GM18868 (cell line): ENCODE results near the gene PARVB.

Experiments
- ATAC-seq: cut with Tn5 transposase; IDR thresholded peaks from one replicate; pipeline ENCODE4 v1.9.1; 2021; ENCODE audit warnings: mild to moderate bottlenecking, moderate library complexity; ENCODE audit not compliant: unreplicated experiment

The PARVB gene

DNA sequence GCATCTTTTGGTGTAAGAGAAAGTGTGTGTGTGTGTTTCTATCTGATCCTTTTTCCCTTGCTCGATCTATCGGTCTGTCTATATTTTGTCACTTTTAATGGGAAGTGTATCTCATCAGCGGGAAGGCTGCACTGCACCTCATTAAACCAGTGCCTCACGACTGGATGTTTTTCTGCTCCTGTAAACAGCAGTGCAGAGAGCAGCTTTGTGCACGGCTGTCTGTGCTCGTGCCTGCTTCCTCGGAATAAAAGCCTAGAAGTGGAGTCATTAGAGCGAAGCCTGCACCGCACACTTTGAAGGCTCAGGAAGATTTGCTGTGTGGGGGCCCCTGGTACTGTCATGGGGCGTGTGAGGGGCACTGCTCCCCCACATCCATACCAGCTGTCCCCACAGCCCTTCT is 129.6 kb downstream of the PARVB start:
- no peak for ATAC-seq

DNA sequence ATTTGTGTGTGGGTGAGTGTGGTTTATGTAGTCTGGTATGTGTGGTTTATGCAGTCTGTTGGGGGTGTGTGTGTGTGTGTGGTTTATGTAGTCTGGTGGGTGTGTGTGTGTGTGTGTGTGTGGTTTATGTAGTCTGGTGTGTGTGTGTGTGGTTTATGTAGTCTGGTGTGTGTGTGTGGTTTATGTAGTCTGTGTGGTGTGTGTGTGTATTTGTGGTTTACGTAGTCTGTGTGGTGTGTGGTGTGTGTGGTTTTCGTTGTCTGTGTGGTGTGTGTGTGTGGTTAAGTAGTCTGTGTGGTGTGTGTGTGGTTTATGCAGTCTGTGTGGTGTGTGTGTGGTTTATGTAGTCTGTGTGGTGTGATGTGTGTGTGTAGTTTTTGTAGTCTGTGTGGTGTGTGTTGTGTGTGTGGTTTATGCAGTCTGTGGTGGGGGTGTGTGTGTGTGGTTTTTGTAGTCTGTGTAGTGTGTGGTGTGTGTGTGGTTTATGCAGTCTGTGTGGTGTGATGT is 130.4 kb downstream of the PARVB start:
- no peak for ATAC-seq

DNA sequence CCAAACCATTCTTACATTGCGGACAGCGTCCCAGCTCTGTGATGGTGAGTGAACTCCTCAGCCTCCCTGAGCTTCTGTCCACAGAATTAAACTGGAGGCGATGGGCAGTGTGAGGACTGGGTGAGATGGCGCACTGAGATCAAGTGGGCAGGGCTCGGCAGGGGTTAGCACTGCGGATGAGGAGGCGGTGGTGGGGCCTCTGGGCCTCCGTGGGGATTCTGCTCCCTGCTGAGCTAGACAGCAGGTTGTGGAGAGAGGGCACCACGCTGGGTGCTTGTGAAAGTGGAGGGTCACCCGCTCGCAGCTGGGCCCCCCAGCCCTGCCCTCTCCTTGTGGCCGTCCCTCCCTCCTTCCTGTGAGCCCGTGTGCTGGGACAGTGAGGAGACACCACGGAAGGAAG is 131.0 kb downstream of the PARVB start:
- ATAC-seq = no peak

DNA sequence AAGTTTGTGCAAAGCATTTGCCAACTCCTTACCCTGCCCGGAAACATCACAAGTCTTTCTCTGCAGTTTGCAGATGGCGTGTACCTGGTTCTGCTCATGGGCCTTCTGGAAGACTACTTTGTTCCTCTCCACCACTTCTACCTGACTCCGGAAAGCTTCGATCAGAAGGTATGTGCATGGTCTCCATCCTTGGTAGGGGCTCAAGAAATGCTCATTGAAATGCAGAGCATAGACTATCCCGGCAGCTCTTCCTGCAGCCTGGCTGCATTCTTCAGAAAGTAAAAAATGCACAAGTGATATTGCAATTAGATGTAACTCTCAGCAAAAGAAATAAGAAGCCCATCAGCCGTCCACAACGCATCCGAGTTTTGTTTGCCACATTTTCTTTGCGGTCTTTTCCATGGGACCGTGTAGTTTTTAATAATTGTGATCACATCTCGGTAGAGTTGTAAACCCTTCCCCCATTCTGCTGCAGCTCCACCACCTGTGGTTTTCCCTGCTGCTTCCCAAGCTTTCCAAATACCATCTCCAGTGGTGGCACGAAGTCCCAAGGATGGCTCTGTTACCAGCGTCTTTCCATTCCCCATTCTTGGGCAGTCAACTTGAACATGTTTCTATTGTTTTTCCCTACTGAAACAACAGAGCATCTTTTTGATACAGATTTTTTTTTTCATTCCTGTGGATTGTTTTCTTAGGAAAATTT is 134.0 kb downstream of the PARVB start:
- no peak for ATAC-seq

DNA sequence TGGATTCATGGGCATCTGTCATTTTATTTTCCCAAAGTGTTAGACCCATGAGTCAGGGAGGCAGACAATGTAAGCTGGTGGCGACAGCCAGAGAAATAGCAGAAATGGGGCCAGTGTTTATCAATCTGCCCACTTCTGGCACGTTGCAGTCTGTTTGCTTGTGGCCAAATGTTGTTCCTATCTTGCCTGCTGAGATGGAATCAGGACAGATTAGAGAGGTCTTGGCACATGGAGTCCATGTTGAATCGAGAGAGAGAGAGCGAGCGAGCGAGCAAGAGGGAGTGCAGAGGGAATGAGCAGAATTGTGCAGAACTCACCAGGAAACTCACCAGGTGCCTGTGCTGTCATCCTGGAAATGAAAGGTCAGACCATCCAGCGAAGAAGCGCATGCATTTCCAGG is 134.7 kb downstream of the PARVB start:
- ATAC-seq = no peak

DNA sequence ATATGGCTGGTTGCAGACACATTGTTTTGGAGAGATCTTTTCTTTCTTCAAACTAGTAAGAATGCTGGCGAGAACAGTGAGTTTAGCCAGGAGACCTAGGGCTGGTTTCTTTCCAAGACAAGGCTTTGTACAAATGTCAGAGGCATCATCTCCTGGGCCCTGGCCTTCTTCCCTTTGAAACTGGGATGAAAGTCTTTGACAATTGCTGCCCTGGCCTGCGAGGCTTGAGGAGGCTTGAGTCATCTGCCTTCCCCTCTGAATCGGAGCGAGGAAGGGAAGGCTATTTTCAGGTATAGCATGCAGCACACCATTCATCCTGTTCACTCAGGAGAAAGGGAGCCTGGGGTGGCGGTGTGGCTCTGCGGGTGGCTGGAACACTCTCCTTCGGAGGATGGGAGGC is 135.1 kb downstream of the PARVB start:
- no peak for ATAC-seq

DNA sequence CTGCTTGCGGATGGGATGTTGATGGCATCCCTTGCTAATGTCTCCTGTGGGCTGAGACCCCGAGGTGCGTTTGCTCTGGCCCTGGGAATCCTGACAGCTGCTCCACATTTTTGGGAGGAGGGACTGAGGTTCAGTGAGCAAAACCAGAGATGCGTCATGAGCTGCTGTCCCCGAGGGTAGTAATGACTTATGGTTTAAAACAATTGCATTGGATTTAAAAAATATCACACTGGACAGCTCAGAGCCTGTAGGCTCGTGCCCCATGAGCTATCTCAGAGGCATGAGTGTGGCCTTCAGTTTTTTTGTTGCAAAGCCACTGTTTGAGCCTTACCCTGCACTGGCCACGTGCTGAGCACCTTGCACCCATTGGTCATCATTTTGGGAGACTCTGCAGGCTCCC is 135.7 kb downstream of the PARVB start:
- no peak for ATAC-seq

DNA sequence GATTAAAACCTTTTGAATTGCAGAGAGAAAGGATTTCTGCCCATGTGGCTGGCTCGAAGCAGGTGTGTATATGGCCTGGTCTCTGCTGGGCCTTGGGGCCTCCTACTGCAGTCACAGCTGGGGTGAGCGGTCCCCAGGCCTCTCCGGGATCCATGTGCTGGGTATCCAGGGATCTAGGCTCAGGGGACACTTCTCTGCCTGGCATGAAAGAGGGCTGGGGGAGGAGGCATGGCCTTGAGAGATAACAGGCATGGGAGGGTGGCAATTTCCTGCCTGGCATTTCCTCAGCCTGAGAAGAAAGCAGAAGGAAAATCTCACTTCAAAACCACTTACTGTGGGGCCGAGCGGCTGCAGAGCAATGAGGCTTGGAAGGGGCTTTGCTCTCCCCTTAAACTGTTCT is 136.3 kb downstream of the PARVB start:
- ATAC-seq = no peak

DNA sequence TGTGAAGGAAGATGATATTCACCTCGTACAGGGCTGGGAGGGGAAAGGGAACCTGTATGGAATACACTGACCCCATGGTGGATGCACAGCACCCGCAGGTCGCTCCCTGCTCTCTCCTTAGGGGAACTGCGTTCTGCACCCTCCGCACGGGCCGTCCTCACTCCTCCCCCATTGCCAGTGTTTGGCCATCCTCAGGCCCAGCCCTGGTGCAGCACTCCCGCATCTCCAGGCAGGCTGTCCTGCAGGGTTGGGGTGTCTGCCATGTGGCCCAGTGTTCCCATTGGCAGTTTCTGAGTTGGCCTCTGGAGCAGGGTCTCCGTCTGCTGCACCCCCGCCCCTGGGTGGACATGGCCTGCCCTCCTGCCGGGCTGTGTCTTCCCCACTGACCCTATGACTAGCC is 137.6 kb downstream of the PARVB start:
- ATAC-seq = no peak

DNA sequence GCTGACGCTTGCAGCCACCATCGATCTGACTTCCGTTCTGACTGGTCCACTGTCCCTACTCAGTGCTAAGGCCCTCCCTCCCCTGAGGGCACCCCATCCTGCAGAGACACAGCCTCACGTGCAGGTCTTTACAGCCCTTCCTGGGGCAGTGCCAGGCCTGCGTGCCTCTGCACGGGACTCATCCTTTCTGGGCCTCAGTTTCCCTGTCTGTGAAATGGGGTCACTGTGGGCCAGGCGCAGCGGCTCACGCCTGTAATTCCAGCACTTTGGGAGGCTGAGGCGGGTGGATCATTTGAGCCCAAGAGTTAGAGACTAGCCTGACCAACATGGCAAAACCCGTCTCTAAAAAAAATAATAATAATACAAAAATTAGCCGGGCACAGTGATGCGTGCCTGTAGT is 138.9 kb downstream of the PARVB start:
- no peak for ATAC-seq

DNA sequence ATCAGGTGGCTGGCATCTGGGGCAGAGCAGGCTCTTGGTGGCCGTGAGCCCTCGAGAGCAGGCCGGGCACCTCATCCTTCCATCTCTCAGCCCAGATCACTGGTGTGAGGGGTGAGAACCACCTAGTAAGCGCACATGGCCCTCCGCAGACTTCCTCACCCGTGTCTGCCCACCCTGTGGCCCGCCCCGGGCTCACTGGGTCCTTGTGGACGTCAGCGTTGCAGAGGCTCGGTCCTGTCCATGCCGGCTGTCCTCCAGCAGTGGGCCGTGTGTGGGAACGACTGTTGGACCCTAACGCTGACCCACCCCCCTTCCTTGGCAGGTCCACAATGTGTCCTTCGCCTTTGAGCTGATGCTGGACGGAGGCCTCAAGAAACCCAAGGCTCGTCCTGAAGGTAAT is 139.4 kb downstream of the PARVB start:
- ATAC-seq = no peak

DNA sequence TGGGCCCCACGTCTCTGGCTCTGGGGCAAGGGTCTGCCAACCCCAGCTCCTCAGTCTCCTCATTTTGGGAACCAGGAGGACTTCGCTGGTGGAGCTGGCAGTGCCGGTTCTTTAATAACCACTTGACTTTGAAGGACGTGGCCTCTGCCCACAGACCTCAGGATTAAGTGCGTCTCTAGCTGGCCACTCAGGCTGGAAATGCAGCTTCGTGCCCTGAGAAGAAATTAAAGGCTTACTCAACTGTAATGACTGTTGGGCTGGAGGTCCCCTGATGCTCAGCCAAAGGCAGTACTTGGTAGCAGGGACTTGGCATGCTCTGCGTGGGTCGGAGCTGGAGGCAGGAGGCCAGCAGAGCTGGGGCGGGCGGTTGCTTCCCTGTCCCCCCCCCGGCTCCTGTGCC is 139.9 kb downstream of the PARVB start:
- ATAC-seq = no peak

DNA sequence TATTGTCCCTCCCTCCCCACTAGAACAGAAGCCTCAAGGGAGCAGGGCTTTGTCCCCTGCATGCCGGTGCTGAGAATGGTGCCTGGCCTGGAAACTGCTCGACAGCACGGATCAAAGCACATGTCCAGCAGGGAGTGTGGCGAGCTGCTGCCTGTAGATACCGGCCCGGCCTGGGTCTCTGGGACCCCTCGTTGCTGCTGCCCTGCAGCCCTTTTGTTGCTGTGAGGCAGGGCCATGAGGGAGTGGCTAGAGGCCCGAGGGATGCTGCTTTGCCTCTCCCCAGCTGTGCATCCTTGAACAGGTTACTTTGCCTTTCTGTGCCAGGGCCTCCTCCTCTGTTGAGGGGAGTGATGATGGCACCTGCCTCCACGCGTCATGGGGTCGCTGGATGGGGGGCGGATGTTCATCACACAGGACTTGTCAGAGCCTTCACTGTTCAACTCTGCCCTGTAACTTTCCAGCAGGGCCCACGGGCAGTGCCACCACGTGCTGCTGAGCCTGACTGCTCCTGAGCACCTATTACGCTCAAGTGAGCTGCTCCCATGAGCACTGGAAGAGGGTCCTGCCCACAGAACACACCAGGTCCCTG is 141.3 kb downstream of the PARVB start:
- no peak for ATAC-seq

DNA sequence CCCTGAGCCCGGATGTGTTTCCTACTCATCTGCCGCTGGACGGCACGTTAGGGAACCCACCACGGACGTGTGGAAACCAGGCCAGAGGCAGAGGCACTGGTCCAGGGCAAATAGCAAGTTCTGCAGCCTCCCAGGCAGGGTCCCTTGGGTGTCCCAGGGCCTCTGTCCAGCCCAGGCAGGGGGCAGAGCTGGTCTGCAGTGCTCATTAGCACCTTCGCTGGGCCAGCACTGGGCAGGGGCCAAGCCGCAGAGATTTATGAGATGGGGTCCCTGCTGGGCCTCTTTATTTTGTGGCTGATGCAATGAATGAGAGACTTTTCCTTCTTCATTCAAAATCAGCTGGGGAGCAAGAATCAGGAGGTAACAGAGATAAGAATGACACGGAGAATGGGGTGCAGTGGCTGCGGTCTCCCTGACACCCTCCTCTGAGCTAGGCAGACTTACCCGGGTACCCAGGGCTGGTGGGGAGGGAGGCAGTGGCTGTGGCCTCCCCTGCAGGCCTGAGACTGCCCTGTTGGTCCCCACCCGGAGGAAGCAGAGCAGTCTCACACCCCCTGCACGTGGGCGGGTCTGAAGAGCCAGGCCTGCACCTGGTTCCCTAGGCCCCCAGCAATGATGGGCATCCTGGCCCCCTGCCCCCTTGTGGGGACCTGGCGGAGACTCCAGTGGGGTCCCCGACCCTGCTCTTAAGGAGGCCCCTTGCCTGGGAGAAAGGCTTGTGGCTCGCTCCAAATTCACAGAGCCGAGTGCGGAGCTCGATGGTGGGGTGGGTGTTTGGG is 142.6 kb downstream of the PARVB start:
- ATAC-seq = no peak

DNA sequence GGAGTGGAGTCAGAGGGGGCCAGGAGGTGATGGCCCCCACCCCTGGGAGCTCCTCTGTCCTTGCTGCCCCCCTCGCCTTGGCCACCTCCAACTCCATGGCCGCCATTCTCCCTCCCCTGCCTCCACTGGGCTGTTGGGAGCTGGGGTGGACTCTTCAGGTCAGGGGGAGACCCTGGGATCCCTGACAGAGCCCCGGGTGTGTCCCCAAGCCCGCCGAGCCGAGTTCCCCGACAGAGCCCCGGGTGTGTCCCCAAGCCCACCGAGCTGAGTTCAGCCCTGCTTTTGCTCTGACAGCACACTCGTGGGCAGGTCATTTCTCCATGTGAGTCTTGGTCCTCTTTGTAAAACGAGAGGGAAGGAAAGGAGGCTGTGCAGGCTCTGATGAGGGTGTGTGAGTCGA is 143.4 kb downstream of the PARVB start:
- ATAC-seq = no peak

DNA sequence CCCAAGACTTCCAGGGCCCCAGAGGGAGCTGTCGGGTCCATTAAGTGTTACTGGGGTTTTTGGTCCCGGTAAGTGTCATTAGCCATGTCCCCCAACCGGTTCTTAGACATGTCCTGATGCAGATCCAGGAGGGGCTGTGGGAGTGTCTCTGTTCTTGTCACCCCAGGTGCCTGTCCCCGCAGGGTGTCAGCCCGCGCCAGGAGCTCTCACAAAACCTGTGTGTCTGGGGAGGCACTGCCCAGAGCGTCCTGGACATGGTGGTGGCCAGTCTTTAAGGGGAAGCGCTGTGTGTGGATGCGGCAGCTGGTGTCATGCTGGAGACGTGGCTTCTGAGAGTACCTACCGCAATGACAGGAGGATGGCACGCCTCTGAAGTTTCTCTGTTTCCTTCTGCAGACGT is 144.1 kb downstream of the PARVB start:
- no peak for ATAC-seq

DNA sequence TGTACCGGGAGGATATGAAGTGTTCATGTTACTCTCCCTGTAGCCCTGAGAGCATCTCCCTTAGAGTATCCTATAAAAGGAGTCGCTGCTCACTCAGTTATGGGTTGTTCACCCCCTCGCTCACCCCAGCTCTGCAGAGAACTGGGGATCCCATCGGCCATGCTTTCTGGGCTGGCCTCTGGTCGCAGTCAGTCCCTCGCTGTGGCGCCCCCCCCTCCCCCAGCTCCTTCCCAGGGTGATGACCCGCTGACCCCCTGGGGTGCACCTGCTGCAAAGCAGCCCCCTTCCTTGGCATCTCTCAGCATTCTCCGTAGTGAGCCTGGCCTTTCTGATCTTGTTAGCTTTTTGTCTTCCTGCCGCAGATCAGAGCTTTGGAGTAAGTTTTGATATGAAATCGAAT is 146.4 kb downstream of the PARVB start:
- no peak for ATAC-seq

DNA sequence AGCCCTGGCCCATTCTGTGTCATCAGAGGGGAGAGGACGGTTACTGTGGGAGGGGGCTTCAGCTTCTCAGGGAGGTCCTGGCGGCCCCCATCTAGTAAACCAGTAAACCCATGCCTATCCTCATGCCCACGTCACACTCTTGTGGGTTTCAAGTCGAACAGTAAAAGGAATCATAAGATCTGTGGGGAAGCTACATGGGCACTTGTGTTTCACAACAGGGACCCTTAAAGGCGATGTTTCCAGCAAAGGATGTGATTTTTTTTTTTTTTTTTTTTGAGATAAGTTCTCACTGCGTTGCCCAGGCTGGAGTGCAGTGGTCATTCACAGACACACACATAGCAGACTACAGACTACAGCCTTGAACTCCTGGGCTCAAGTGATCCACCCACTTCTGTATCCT is 147.5 kb downstream of the PARVB start:
- ATAC-seq = no peak

DNA sequence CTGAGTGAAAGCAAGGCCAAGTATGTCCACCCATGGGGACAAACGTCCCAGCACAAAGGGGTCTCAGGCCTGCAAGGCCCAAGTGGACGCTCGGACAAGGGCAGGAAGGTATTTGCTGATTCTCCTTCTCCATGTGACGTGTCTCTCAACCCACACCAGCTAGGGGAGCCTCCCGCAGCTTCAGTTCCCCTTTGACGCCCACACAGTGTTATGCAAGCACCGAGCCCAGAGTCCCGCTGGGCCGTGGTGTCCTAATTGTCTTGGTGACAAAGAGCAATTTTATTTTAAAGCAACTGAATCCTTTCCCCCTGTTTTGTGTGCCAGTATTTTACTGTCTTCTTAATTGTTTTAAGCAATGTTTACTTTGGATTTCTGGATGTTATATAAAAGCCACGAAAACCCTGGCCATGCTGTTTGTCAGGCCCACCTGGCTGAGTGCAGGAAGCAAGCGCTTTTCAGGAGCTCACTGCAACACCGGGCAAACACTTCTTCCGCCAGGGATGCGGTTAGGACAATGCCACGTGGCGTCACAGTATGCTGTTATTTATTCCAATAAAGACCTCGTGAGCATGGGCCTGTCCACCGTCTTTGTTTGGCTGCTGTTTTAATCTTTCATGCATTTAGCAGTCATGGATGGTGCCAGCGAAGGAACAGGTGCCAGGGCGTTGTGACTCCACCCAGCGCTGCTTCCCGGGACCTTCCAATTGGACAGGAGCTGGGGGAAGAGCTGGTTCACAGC is 148.4 kb downstream of the PARVB start:
- peak; percentile 84 for ATAC-seq

DNA sequence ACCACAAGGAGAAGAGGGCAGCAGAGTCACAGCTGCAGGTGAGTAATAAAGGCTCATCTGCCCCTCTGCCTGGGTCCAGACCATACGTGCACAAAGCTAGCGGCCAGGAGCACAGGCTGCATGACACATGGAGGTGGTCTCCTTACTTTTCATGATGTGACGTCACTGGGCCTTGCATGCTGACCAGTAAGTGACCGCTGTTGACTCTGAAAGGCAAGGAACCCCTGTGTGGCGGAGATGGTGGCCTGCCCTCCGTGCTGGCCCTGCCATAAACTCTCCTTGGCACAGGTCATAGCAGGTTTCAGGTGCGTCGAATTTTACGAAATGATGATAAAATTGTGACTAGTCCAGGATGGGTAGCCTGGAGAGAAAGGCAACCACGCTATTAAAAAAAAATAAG is 149.1 kb downstream of the PARVB start:
- ATAC-seq = no peak

DNA sequence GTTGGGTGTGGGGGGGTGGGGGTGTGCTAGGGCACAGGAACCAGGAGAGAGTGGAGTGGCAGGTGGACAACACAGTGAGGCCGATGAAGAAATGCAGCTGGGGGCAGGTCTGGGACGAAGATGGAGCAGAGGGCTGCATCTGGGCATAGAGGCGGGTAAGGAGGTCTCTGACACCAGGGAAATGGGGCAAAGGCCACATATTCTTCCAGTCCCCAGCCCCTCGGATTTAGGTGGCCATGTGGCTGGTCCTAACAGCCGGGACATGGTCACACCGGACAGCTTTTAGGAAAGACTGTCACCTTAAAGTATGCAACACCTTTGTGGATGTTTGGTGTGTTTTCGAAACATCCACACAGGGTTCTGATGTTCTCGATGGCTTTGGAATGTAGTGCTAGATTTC is 151.6 kb downstream of the PARVB start:
- ATAC-seq = no peak
